Esophagus muscularis mucosa (tissue), 4 donors: ENCODE results near the gene KIF5C. TPM values are rescaled to one million over a fixed set of nuclear protein-coding genes. Genes with fewer than 3 reads are reported as not detected.

Source experiments
- DNase-seq: peaks from one replicate; pipeline ENCODE4 v3.0.0-alpha.2; 2017; ENCODE audit errors: extremely low spot score
- H3K27ac ChIP-seq, 4 donors: fragments of 200-600 bp; sonication (generic); replicated peaks in 1 of 4; 1 replicate in 3 of 4; 2 replicates in 1 of 4; pipeline ENCODE4 v1.5.1; 2016 to 2019; ENCODE audit warnings: mild to moderate bottlenecking in 1 of 4
- H3K27me3 ChIP-seq, 4 donors: fragments of 200-600 bp; sonication (generic); one replicate each; pipeline versions ENCODE4 v1.5.1 to v1.6.0; 2016 to 2019
- H3K36me3 ChIP-seq, 4 donors: fragments of 200-600 bp; sonication (generic); one replicate each; pipeline ENCODE4 v1.5.1; 2016 to 2019
- H3K4me1 ChIP-seq, 4 donors: fragments of 200-600 bp; sonication (generic); one replicate each; pipeline ENCODE4 v1.5.1; 2016 to 2019
- H3K4me3 ChIP-seq, 4 donors: fragments of 200-600 bp; sonication (generic); 1 replicate in 2 of 4; 2 replicates in 2 of 4; pipeline ENCODE4 v1.5.1; 2016 to 2019; ENCODE audit warnings: mild to moderate bottlenecking in 4 of 4, moderate library complexity in 1 of 4
- H3K9me3 ChIP-seq, 4 donors: fragments of 200-600 bp; sonication (generic); 1 replicate in 3 of 4; 2 replicates in 1 of 4; pipeline ENCODE4 v1.5.1; 2016 to 2019
- CTCF ChIP-seq, 3 experiments: fragments of 200-600 bp in 2 of 3; fragments of 450-650 bp in 1 of 3; sonication (generic) in 2 of 3; IDR thresholded peaks; one replicate each; pipeline ENCODE4 v1.5.1; 2017 to 2019; ENCODE audit warnings: antibody characterized with exemption in 3 of 3, mild to moderate bottlenecking in 2 of 3, moderate library complexity in 1 of 3
- EP300 ChIP-seq: sonication (generic); formaldehyde crosslinking; IDR thresholded peaks from one replicate; pipeline ENCODE4 v1.6.1; 2017; ENCODE audit warnings: antibody characterized with exemption
- POLR2A ChIP-seq: fragments of 450-650 bp; IDR thresholded peaks from one replicate; pipeline ENCODE4 v1.6.1; 2017; ENCODE audit warnings: antibody characterized with exemption, moderate library complexity, mild to moderate bottlenecking, low read depth
- POLR2AphosphoS5 ChIP-seq, 2 donors: sonication (generic); formaldehyde crosslinking; IDR thresholded peaks; one replicate each; pipeline ENCODE4 v1.6.1; 2017; ENCODE audit warnings: antibody characterized with exemption in 2 of 2
- WGBS: methylation state at CpG from one replicate; pipeline ENCODE4 v1.1.5; 2018; 5-methylcytosine and 5-hydroxymethylcytosine counted together
- intact Hi-C: fragments of 100-400 bp; cut with DNase I; formaldehyde crosslinking; loops from one replicate; pipeline ENCODE4 v1.15.1; 2023
- total RNA-seq, 4 donors: library from RNA; depleted of rRNA; stranded (reverse); fragments of >200 nt; gene quantifications; one replicate each; pipeline versions ENCODE4 v1.1.0 to v1.2.1, GENCODE V29; 2016

Gene KIF5C
- total RNA-seq, 4 donors from 2014 or later = 2.9 to 4.6 (median 3.2) TPM

GRCh38 chr2:149063177-149063576, 188.2 kb downstream of the KIF5C start:
- H3K27ac ChIP-seq = no peak overlapping the region
- no peaks in the 10 kb centered on the region for H3K9me3 ChIP-seq
- no peak for DNase-seq
- H3K27me3 ChIP-seq = no peaks in the 10 kb centered on the region
- no peaks in the 10 kb centered on the region for H3K36me3 ChIP-seq
- intact Hi-C loops = no loop called here
- 91% methylated on average over 4 of the region's 4 CpGs for WGBS
- peaks cover 0 to 11% (median 10%) of the 10 kb centered on the region in 4 donors for H3K4me1 ChIP-seq
- H3K4me3 ChIP-seq = no peak overlapping the region
- TF ChIP-seq CTCF (IDR thresholded peaks at IDR 0.05) = no peak
- no peak for TF ChIP-seq POLR2A

GRCh38 chr2:149064365-149064841, 189.4 kb downstream of the KIF5C start:
- peak; percentile 77 for DNase-seq
- Histone ChIP-seq H3K27ac (no peak overlapping the region), H3K27me3 (no peaks in the 10 kb centered on the region), H3K4me3 (no peak overlapping the region), H3K36me3 (no peaks in the 10 kb centered on the region), H3K9me3 (no peaks in the 10 kb centered on the region), H3K4me1 (peaks cover under 1 to 19% (median 15%) of the 10 kb centered on the region in 4 donors)
- TF ChIP-seq POLR2A (no peak), CTCF (IDR thresholded peaks at IDR 0.05) (no peak), POLR2AphosphoS5 (IDR thresholded peaks at IDR 0.05) (no peak), EP300 (no peak)
- 25% methylated on average over 3 of the region's 3 CpGs for WGBS
- intact Hi-C loops = no loop called here

GRCh38 chr2:149064856-149065630, 190.0 kb downstream of the KIF5C start:
- 40% methylated on average over 5 of the region's 5 CpGs for WGBS
- Histone ChIP-seq H3K27ac (no peak overlapping the region), H3K36me3 (no peaks in the 10 kb centered on the region), H3K9me3 (no peaks in the 10 kb centered on the region), H3K4me1 (peaks cover 4 to 24% (median 18%) of the 10 kb centered on the region in 4 donors), H3K27me3 (no peaks in the 10 kb centered on the region), H3K4me3 (no peak overlapping the region)
- no peak for TF ChIP-seq CTCF (IDR thresholded peaks at IDR 0.05)
- no peak for TF ChIP-seq POLR2AphosphoS5 (IDR thresholded peaks at IDR 0.05)
- no peak for TF ChIP-seq EP300
- DNase-seq = peak; percentile 66
- intact Hi-C loops = no loop called here

- H3K9me3 ChIP-seq = no peaks in the 10 kb centered on the region
- no peak overlapping the region for H3K4me3 ChIP-seq
- no peak overlapping the region for H3K27ac ChIP-seq
- no peak for TF ChIP-seq POLR2A
- no peak for TF ChIP-seq POLR2AphosphoS5 (IDR thresholded peaks at IDR 0.05)
- no peak for TF ChIP-seq EP300
- TF ChIP-seq CTCF (IDR thresholded peaks at IDR 0.05) = no peak
- H3K4me1 ChIP-seq = peaks cover 4 to 24% (median 18%) of the 10 kb centered on the region in 4 donors
- H3K27me3 ChIP-seq = no peaks in the 10 kb centered on the region
- intact Hi-C loops = no loop called here
- no peaks in the 10 kb centered on the region for H3K36me3 ChIP-seq
- DNase-seq = no peak
- WGBS = 83% methylated on average over 6 of the region's 6 CpGs
Measured at GRCh38 chr2:149068225-149068995, 193.4 kb downstream of the KIF5C start.
